Breast epithelium (tissue), 3 donors: Measurements from ENCODE around the gene ATRAID.

Experiments
- CTCF ChIP-seq, 3 donors: fragments of 450-650 bp; IDR thresholded peaks; one replicate each; pipeline ENCODE4 v1.5.1; 2016 to 2017; ENCODE audit warnings: antibody characterized with exemption in 3 of 3, mild to moderate bottlenecking in 3 of 3, moderate library complexity in 3 of 3
- POLR2A ChIP-seq: fragments of 450-650 bp; IDR thresholded peaks from one replicate; pipeline ENCODE4 v1.6.1; 2016; ENCODE audit warnings: antibody characterized with exemption, mild to moderate bottlenecking, moderate library complexity
- POLR2AphosphoS5 ChIP-seq, 3 donors: sonication (generic); formaldehyde crosslinking; IDR thresholded peaks; one replicate each; pipeline ENCODE4 v1.6.1; 2017; ENCODE audit warnings: antibody characterized with exemption in 3 of 3

DNA sequence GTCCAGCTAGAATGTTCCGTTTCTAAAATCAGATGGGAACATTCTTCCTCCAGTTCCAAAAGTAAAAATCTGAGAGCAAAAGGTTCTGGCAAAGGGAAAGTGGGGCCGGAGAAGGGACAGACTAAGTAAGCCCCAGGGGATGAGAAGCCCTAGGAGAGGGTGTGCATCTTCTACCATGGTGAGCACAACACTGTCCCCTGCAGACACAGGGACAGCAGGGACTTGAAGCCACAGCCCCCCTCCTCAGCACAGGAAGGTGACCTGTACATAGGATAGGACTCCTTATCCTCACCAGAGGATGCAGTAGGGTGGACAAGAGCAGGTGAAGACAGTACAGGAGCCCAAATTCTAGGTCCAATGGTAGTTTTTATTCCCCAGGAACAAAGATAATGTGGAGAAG lies 12.6 kb upstream of the ATRAID start:
- TF ChIP-seq CTCF (IDR thresholded peaks at IDR 0.05) (no peak), POLR2A (no peak), POLR2AphosphoS5 (IDR thresholded peaks at IDR 0.05) (no peak)
